ENCODE data around the gene MYBPH.

MYBPH gene

GRCh38 chr1:203165101-203165799 lies 10.4 kb downstream of the MYBPH start:
- DNase-seq, result no peak

- no peak for DNase-seq
Observed at GRCh38 chr1:203163891-203164635, 11.6 kb downstream of the MYBPH start.

GRCh38 chr1:203162403-203162802 lies 13.2 kb downstream of the MYBPH start:
- DNase-seq, result no peak

GRCh38 chr1:203161703-203162102 lies 13.9 kb downstream of the MYBPH start:
- no peak for DNase-seq

- DNase-seq, result no peak
Observed at GRCh38 chr1:203161175-203161574, 14.5 kb downstream of the MYBPH start.

GRCh38 chr1:203159844-203160243 lies 15.8 kb downstream of the MYBPH start:
- DNase-seq, result no peak

GRCh38 chr1:203158960-203159665 lies 16.5 kb downstream of the MYBPH start:
- no peak for DNase-seq

GRCh38 chr1:203158423-203158822 lies 17.2 kb downstream of the MYBPH start:
- DNase-seq, result no peak

- DNase-seq, result no peak
Observed at GRCh38 chr1:203156280-203156679, 19.3 kb downstream of the MYBPH start.

GRCh38 chr1:203153989-203154821 lies 21.4 kb downstream of the MYBPH start:
- no peak for DNase-seq

GRCh38 chr1:203153051-203153988 lies 22.3 kb downstream of the MYBPH start:
- DNase-seq, result no peak

- DNase-seq, result no peak
Observed at GRCh38 chr1:203152158-203153034, 23.2 kb downstream of the MYBPH start.

- no peak for DNase-seq
Observed at GRCh38 chr1:203151362-203152157, 24.1 kb downstream of the MYBPH start.

- DNase-seq, result no peak
Observed at GRCh38 chr1:203150511-203151297, 24.9 kb downstream of the MYBPH start.

GRCh38 chr1:203149188-203149840 lies 26.3 kb downstream of the MYBPH start:
- no peak for DNase-seq

- DNase-seq, result no peak
Observed at GRCh38 chr1:203148579-203148978, 27.0 kb downstream of the MYBPH start.

- peak; percentile 25 for DNase-seq
Observed at GRCh38 chr1:203148127-203148526, 27.5 kb downstream of the MYBPH start.

GRCh38 chr1:203147376-203147775 lies 28.2 kb downstream of the MYBPH start:
- DNase-seq, result no peak
